Suprapubic skin (tissue), 4 donors: ENCODE results near the gene SOX8.

ENCODE experiments used
- CTCF ChIP-seq, 2 donors: fragments of 200-600 bp in 1 of 2; fragments of 450-650 bp in 1 of 2; sonication (generic) in 1 of 2; IDR thresholded peaks; one replicate each; pipeline ENCODE4 v1.5.1; 2016 to 2019; ENCODE audit warnings: antibody characterized with exemption in 2 of 2, mild to moderate bottlenecking in 1 of 2, moderate library complexity in 1 of 2
- EP300 ChIP-seq: sonication (generic); formaldehyde crosslinking; IDR thresholded peaks from one replicate; pipeline ENCODE4 v1.6.1; 2017; ENCODE audit warnings: antibody characterized with exemption
- POLR2A ChIP-seq, 2 donors: fragments of 450-650 bp; IDR thresholded peaks; one replicate each; pipeline ENCODE4 v1.6.1; 2017; ENCODE audit warnings: antibody characterized with exemption in 2 of 2, mild to moderate bottlenecking in 2 of 2, moderate library complexity in 2 of 2
- POLR2AphosphoS5 ChIP-seq, 3 donors: sonication (generic); formaldehyde crosslinking; IDR thresholded peaks; one replicate each; pipeline ENCODE4 v1.6.1; 2017; ENCODE audit warnings: antibody characterized with exemption in 3 of 3

- TF ChIP-seq CTCF (IDR thresholded peaks at IDR 0.05) (no peak), POLR2A (IDR thresholded peaks at IDR 0.05) (no peak), POLR2AphosphoS5 (IDR thresholded peaks at IDR 0.05) (no peak), EP300 (no peak)
These were observed 42.8 kb upstream of the SOX8 start for GRCh38 chr16:938752-939151.
